Right lobe of liver (tissue), 4 donors: ENCODE results near the gene OPN1MW3.
A peak's percentile ranks its signal among the peaks of the same experiment; 100 is the strongest.

ENCODE experiments used
- CTCF ChIP-seq, 4 donors: fragments of 200-600 bp in 3 of 4; fragments of 450-650 bp in 1 of 4; IDR thresholded peaks; one replicate each; pipeline versions ENCODE4 v1.5.1 to v1.8.0; 2016 to 2022; ENCODE audit warnings: antibody characterized with exemption in 4 of 4, mild to moderate bottlenecking in 2 of 4
- POLR2A ChIP-seq: fragments of 450-650 bp; IDR thresholded peaks from one replicate; pipeline ENCODE4 v1.6.1; 2017; ENCODE audit warnings: antibody characterized with exemption, mild to moderate bottlenecking
- donor health status: DM: no; HTN: no; CAD: no.
- donor health status: DM: no; HTN: no; CAD: no.
- donor health status: DM: no; HTN: yes; CAD: no.

- TF ChIP-seq CTCF (IDR thresholded peaks at IDR 0.05) (peak; percentile 66 to 84 (median 77)), POLR2A (no peak)
Observed at GRCh38 chrX:154308108-154308946, 50.9 kb downstream of the OPN1MW3 start.
